ENCODE results near the gene SLAMF7.

- no peak for TF ChIP-seq RAD21 (IDR thresholded peaks at IDR 0.05)
- TF ChIP-seq, protein P1, sequence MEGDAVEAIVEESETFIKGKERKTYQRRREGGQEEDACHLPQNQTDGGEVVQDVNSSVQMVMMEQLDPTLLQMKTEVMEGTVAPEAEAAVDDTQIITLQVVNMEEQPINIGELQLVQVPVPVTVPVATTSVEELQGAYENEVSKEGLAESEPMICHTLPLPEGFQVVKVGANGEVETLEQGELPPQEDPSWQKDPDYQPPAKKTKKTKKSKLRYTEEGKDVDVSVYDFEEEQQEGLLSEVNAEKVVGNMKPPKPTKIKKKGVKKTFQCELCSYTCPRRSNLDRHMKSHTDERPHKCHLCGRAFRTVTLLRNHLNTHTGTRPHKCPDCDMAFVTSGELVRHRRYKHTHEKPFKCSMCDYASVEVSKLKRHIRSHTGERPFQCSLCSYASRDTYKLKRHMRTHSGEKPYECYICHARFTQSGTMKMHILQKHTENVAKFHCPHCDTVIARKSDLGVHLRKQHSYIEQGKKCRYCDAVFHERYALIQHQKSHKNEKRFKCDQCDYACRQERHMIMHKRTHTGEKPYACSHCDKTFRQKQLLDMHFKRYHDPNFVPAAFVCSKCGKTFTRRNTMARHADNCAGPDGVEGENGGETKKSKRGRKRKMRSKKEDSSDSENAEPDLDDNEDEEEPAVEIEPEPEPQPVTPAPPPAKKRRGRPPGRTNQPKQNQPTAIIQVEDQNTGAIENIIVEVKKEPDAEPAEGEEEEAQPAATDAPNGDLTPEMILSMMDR (IDR thresholded peaks at IDR 0.05; ENCODE audit: low read depth, low read length, missing input control), result peak; percentile 17
- no peak for TF ChIP-seq EGR1 (IDR thresholded peaks at IDR 0.05; ENCODE audit: low read depth in 2 of 2)
- TF ChIP-seq, protein P2, sequence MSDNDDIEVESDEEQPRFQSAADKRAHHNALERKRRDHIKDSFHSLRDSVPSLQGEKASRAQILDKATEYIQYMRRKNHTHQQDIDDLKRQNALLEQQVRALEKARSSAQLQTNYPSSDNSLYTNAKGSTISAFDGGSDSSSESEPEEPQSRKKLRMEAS (IDR thresholded peaks at IDR 0.05), result no peak
- no peak for TF ChIP-seq JUND (IDR thresholded peaks at IDR 0.05)
- no peak for TF ChIP-seq REST (IDR thresholded peaks at IDR 0.05)
- no peak for TF ChIP-seq YY1 (IDR thresholded peaks at IDR 0.05)
- no peak for TF ChIP-seq TAF1 (conservative IDR thresholded peaks at IDR 0.05)
- TF ChIP-seq SP1 (IDR thresholded peaks at IDR 0.05), result no peak
- TF ChIP-seq, protein P3, sequence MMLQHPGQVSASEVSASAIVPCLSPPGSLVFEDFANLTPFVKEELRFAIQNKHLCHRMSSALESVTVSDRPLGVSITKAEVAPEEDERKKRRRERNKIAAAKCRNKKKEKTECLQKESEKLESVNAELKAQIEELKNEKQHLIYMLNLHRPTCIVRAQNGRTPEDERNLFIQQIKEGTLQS (IDR thresholded peaks at IDR 0.05), result no peak
- no peak for TF ChIP-seq HNF4A (conservative IDR thresholded peaks at IDR 0.05)
- TF ChIP-seq GABPA (IDR thresholded peaks at IDR 0.05 in 1 of 2, conservative IDR thresholded peaks at IDR 0.05 in 1 of 2), result no peak
- TF ChIP-seq, protein P4, sequence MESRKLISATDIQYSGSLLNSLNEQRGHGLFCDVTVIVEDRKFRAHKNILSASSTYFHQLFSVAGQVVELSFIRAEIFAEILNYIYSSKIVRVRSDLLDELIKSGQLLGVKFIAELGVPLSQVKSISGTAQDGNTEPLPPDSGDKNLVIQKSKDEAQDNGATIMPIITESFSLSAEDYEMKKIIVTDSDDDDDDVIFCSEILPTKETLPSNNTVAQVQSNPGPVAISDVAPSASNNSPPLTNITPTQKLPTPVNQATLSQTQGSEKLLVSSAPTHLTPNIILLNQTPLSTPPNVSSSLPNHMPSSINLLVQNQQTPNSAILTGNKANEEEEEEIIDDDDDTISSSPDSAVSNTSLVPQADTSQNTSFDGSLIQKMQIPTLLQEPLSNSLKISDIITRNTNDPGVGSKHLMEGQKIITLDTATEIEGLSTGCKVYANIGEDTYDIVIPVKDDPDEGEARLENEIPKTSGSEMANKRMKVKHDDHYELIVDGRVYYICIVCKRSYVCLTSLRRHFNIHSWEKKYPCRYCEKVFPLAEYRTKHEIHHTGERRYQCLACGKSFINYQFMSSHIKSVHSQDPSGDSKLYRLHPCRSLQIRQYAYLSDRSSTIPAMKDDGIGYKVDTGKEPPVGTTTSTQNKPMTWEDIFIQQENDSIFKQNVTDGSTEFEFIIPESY (IDR thresholded peaks at IDR 0.05), result no peak
Observed at GRCh38 chr1:160748181-160748877, 9.3 kb downstream of the SLAMF7 start.

All from liver (tissue), 3 donors.